DND-41 (cell line): ENCODE measurements around the gene ANKRD49.
A peak's percentile ranks its signal among the peaks of the same experiment; 100 is the strongest.

Experiments
- CTCF ChIP-seq: IDR thresholded peaks from 2 replicates; pipeline ENCODE4 v1.5.1; 2012; ENCODE audit warnings: borderline replicate concordance, low read length, moderate library complexity, mild to moderate bottlenecking; ENCODE audit not compliant: poor library complexity, severe bottlenecking; ENCODE audit errors: extremely low read depth
- EZH2 ChIP-seq: IDR thresholded peaks from 3 replicates; pipeline ENCODE4 v1.6.1; 2012; ENCODE audit warnings: borderline replicate concordance, low read depth, mild to moderate bottlenecking, moderate library complexity, low read length, inconsistent platforms; ENCODE audit not compliant: severe bottlenecking

GRCh38 chr11:94519478-94520084 lies 25.8 kb downstream of the ANKRD49 start:
- peak; percentile 71 for TF ChIP-seq CTCF
- TF ChIP-seq EZH2: no peak
